GM12874 (cell line): ENCODE measurements around the gene LPP.

Experiments
- TF ChIP-seq, protein P1 (sequence below): IDR thresholded peaks from 2 replicates; pipeline ENCODE4 v1.5.1; 2011; ENCODE audit warnings: low read depth, mild to moderate bottlenecking, control low read depth, low read length, moderate library complexity; ENCODE audit not compliant: insufficient read depth

LPP gene

DNA sequence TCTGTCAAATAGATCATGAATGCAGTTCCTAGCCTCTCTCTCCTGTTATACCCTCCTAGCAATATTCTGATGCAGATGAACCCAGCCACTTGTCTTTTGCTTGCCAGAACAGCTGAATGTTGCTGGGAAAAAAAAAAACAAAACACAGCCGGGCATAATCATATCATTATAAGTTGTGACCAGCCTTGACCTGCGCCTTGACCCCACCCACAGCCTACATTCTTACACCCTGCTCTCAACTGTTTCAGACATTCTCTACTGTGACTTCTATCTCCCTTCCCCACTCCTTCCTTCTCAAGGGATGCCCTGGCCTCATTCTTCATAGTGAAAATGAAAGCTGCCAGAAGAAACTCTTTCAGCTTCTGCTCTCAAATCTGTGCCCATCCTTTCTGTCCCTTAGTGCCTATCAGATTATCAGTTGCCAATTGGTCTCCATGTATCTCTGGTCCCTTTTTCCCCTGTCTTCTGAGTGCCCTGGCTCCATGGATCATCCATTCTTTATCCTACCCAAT lies 628.7 kb downstream of the LPP start:
- TF ChIP-seq, protein P1, sequence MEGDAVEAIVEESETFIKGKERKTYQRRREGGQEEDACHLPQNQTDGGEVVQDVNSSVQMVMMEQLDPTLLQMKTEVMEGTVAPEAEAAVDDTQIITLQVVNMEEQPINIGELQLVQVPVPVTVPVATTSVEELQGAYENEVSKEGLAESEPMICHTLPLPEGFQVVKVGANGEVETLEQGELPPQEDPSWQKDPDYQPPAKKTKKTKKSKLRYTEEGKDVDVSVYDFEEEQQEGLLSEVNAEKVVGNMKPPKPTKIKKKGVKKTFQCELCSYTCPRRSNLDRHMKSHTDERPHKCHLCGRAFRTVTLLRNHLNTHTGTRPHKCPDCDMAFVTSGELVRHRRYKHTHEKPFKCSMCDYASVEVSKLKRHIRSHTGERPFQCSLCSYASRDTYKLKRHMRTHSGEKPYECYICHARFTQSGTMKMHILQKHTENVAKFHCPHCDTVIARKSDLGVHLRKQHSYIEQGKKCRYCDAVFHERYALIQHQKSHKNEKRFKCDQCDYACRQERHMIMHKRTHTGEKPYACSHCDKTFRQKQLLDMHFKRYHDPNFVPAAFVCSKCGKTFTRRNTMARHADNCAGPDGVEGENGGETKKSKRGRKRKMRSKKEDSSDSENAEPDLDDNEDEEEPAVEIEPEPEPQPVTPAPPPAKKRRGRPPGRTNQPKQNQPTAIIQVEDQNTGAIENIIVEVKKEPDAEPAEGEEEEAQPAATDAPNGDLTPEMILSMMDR = no peak

DNA sequence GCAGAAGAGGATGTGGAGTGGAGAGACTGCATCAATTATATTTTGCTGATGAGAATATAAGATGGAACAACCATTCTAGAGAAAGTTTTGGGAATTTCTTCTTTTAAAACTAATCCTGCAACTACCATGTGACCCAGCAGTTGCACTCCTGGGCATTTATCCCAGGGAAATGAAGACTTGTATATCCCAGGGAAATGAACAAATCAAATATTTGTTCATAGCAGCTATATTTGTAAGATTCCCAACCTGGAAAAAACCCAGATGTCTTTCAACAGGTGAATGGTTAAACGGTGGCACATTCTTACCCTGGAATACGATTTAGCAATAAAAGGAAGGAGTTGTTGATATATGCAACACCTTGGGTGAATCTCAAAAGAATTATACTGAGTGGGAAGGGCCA lies 632.5 kb downstream of the LPP start:
- TF ChIP-seq, protein P1 = no peak

DNA sequence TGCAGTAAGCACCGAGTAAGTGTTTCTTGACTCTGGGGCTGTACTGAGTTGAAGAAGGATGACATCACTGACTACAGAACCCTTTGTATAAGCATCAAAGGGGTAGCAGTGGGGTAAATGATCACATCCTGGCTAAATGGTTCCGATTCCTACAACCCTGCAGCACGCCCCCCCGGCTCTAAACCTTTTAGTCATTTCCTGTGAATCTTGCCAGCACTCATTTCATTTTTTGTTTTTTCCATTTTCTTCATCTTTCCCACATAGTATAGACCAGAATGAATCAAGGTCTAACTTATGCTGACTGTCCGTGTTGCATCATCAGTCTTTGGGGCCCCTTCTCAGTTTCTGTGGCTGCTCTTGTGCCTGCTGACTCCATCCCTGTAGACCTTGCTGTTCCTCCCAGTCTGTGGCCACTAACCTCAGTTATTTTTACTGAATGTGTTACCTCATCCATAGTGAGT lies 634.7 kb downstream of the LPP start:
- TF ChIP-seq, protein P1 = no peak

DNA sequence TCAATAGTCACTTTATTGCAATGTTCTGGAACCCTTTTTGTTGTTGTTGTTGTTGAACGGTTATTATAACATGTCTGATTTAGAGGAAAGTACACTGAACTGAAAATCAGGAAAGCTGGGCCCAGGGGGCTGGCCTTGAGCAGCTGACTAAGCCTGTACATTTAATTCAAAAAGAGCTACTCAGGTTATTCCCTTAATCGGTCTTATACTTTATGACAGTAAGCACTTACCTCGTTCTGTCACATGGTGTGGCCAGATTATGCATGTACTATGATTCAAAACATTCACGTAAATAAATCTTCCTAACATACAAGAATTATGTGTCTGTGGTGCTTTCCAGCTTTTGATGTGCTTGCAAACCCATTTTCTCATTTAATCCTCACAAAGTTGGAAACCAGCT lies 635.3 kb downstream of the LPP start:
- TF ChIP-seq, protein P1 = no peak

DNA sequence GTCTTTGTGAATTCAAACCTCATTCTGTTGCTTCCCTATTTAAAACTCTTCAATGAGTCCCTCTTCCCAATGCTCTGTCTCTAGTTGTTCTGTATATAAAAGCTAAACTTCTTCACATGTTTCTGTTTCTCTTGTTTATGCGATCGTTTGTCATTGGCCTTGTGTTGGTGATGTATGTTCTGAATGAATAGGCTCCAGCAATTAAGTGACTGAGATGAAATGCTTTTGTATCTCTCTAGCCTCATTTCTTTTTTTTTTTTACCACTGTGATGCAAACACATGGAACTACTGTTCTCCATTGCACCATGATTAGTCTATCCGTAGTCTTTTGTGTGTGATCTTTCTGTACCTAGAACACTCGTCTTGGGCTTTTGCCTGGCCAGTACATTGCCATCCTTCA lies 637.4 kb downstream of the LPP start:
- TF ChIP-seq, protein P1 = no peak

GRCh38 chr3:188792793-188793192 lies 638.8 kb downstream of the LPP start:
- TF ChIP-seq, protein P1 = no peak

DNA sequence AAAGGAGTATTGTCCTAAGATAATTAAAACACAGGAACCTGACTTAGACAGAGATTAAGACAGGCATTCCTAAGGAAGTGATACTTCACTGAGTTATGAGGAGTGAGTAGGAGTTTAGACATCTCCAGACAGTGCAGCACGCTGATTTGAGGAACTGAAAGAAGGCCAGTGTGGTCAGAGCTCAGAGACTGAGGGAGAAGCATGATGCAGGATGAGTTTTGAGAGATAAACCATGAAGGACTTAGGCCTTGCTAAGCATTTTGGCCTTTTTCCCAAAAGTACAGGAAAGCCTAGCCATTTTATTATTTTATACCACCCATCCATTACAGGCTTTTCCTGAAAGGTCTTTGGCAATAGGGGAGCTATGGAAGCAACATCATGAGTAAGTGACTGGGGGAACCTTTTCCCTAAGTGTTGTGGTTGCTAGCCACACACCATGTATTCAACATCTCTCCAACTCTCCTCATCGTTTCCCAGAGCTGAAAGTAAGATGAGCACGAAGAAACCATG lies 642.2 kb downstream of the LPP start:
- TF ChIP-seq, protein P1 = no peak
